HFFc6 (cell line): ENCODE results near the gene ZNF276. TPM values are rescaled to one million over a fixed set of nuclear protein-coding genes. Genes with fewer than 3 reads are reported as not detected.

ENCODE experiments used
- DNase-seq: peaks from one replicate; pipeline ENCODE4 v3.0.0-alpha.2; 2018
- H3K27ac Mint-ChIP-seq: 2 replicates; pipeline ENCODE4 v1.8.0; 2020; ENCODE audit warnings: mild to moderate bottlenecking, mixed read lengths
- H3K27me3 Mint-ChIP-seq: 2 replicates; pipeline ENCODE4 v1.8.0; 2021; ENCODE audit warnings: mild to moderate bottlenecking, moderate library complexity, mixed read lengths; ENCODE audit not compliant: insufficient read depth
- H3K36me3 Mint-ChIP-seq: 2 replicates; pipeline ENCODE4 v1.8.0; 2021; ENCODE audit warnings: low read depth, mixed read lengths
- H3K4me1 Mint-ChIP-seq: 2 replicates; pipeline ENCODE4 v1.8.0; 2020; ENCODE audit warnings: low read depth, mixed read lengths
- H3K4me3 Mint-ChIP-seq: 2 replicates; pipeline ENCODE4 v1.8.0; 2020; ENCODE audit warnings: mild to moderate bottlenecking, moderate library complexity, mixed read lengths
- H3K9me3 Mint-ChIP-seq: 2 replicates; pipeline ENCODE4 v1.8.0; 2020; ENCODE audit warnings: mild to moderate bottlenecking, mixed read lengths
- CTCF ChIP-seq: fragments of 200-600 bp; sonication (generic); IDR thresholded peaks from 2 replicates; pipeline ENCODE4 v1.5.0; 2021; ENCODE audit warnings: antibody characterized with exemption, mild to moderate bottlenecking
- total RNA-seq, 6 experiments: library from RNA; stranded (reverse); fragmentation: NEBNext Ultra II Directional; extraction: Animal tissue kit (Norgen Biotek cat#: 25700); gene quantifications; 2 replicates in 1 of 6; 3 replicates in 5 of 6; pipeline ENCODE4 v1.2.3, GENCODE V29; 2021

ZNF276 gene
- total RNA-seq, 6 experiments from 2014 or later, result 7.8 to 16.7 (median 9.7) TPM

- Mint-ChIP-seq H3K4me3 (no peak overlapping the region), H3K27ac (no peak overlapping the region), H3K4me1 (no peaks in the 10 kb centered on the region), H3K9me3 (no peaks in the 10 kb centered on the region), H3K27me3 (peaks cover 2% of the 10 kb centered on the region; the same call in 1 of the 2 replicates), H3K36me3 (peaks cover 5% of the 10 kb centered on the region; the same call in 1 of the 2 replicates)
- TF ChIP-seq CTCF, result no peak
- no peak for DNase-seq
These were observed 10.4 kb upstream of the ZNF276 start for GRCh38 chr16:89710709-89711564.

- DNase-seq, result peak; percentile 55
- Mint-ChIP-seq H3K4me3 (peak overlapping the region; percentile 70; the same call in 1 of the 2 replicates), H3K9me3 (no peaks in the 10 kb centered on the region), H3K4me1 (no peaks in the 10 kb centered on the region), H3K27me3 (0 out of 2 replicates have a peak, but pooled peaks cover 2% of the 10 kb centered on the region), H3K27ac (no peak overlapping the region), H3K36me3 (peaks cover 5% of the 10 kb centered on the region; the same call in 1 of the 2 replicates)
- TF ChIP-seq CTCF, result no peak
These were observed 9.6 kb upstream of the ZNF276 start for GRCh38 chr16:89711601-89712273.

GRCh38 chr16:89712274-89712781, 9.0 kb upstream of the ZNF276 start:
- DNase-seq, result no peak
- H3K36me3 Mint-ChIP-seq, result peaks cover 5% of the 10 kb centered on the region; the same call in 1 of the 2 replicates
- H3K9me3 Mint-ChIP-seq, result no peaks in the 10 kb centered on the region
- H3K4me3 Mint-ChIP-seq, result peak overlapping the region; percentile 70; the same call in 1 of the 2 replicates
- no peaks in the 10 kb centered on the region for H3K4me1 Mint-ChIP-seq
- H3K27ac Mint-ChIP-seq, result no peak overlapping the region
- H3K27me3 Mint-ChIP-seq, result 0 out of 2 replicates have a peak, but pooled peaks cover 2% of the 10 kb centered on the region
- TF ChIP-seq CTCF, result no peak

GRCh38 chr16:89716493-89716892, 4.8 kb upstream of the ZNF276 start:
- no peak for TF ChIP-seq CTCF
- no peak overlapping the region for H3K27ac Mint-ChIP-seq
- DNase-seq, result no peak
- H3K9me3 Mint-ChIP-seq, result no peaks in the 10 kb centered on the region
- H3K4me3 Mint-ChIP-seq, result no peak overlapping the region
- no peaks in the 10 kb centered on the region for H3K27me3 Mint-ChIP-seq
- peaks cover 5% of the 10 kb centered on the region for H3K36me3 Mint-ChIP-seq
- peaks cover 25% of the 10 kb centered on the region for H3K4me1 Mint-ChIP-seq

GRCh38 chr16:89716916-89717687, 4.2 kb upstream of the ZNF276 start:
- no peak for DNase-seq
- H3K36me3 Mint-ChIP-seq, result peaks cover 5% of the 10 kb centered on the region
- no peaks in the 10 kb centered on the region for H3K9me3 Mint-ChIP-seq
- H3K4me1 Mint-ChIP-seq, result peaks cover 25% of the 10 kb centered on the region
- no peak overlapping the region; the same call in 1 of the 2 replicates for H3K27ac Mint-ChIP-seq
- no peak for TF ChIP-seq CTCF
- H3K27me3 Mint-ChIP-seq, result no peaks in the 10 kb centered on the region
- no peak overlapping the region for H3K4me3 Mint-ChIP-seq
